ENCODE data around the gene KRTAP4-5.

DNA sequence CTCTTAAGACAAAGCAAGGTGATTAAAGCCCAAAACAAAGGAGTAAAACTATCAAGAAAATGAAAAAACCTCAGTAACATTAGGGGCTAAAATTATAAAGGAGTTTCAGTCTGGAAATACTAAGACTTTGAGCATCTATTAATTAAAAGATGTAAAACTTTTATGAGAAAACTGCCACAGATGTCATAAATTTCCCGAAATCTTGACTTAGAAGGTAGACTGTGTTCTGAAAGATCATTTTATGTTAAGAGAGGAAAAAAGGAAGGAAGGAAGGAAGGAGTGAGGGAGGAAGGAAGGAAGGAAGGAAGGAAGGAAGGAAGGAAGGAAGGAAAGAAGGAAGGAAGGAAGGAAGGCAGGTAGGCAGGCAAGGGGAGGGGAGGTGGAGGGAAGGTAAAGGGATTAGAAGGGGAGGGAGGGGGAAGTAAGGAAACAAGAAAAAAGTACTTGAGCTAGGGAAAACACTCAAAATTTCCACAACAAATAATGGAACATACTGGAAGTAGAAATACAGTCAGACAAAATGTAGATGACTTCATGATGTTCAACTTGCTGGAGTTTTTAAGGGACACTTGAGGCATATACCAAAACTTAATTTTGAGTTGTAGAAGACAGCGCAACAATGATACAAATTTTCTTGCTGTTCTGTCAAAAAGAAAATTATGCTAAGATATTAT, 2.0 kb downstream of the KRTAP4-5 start:
- TF ChIP-seq, protein P1, sequence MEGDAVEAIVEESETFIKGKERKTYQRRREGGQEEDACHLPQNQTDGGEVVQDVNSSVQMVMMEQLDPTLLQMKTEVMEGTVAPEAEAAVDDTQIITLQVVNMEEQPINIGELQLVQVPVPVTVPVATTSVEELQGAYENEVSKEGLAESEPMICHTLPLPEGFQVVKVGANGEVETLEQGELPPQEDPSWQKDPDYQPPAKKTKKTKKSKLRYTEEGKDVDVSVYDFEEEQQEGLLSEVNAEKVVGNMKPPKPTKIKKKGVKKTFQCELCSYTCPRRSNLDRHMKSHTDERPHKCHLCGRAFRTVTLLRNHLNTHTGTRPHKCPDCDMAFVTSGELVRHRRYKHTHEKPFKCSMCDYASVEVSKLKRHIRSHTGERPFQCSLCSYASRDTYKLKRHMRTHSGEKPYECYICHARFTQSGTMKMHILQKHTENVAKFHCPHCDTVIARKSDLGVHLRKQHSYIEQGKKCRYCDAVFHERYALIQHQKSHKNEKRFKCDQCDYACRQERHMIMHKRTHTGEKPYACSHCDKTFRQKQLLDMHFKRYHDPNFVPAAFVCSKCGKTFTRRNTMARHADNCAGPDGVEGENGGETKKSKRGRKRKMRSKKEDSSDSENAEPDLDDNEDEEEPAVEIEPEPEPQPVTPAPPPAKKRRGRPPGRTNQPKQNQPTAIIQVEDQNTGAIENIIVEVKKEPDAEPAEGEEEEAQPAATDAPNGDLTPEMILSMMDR (optimal IDR thresholded peaks at IDR 0.05 in 1 of 3, IDR thresholded peaks at IDR 0.05 in 1 of 3, conservative IDR thresholded peaks at IDR 0.05 in 1 of 3; ENCODE audit: extremely low read depth in 1 of 3, insufficient read depth in 2 of 3, low read length in 3 of 3): no peak
- TF ChIP-seq EZH2 (IDR thresholded peaks at IDR 0.05; ENCODE audit: low read length): no peak
